Activated effector memory CD4-positive, alpha-beta T cell treated with anti-CD3 and anti-CD28 coated beads, Interleukin-2, amount 50 U/mL, for 16 hours (primary cell): ENCODE results near the gene PXDN.
A peak's percentile ranks its signal among the peaks of the same experiment; 100 is the strongest.

Experiments used
- DNase-seq: peaks from one replicate; pipeline ENCODE4 v3.0.0-alpha.2; 2020

Gene PXDN

GRCh38 chr2:1754046-1754445, 9.7 kb upstream of the PXDN start:
- no peak for DNase-seq

- DNase-seq, result no peak
Measured at GRCh38 chr2:1752751-1753150, 8.4 kb upstream of the PXDN start.

GRCh38 chr2:1751767-1752725, 7.7 kb upstream of the PXDN start:
- DNase-seq, result no peak

GRCh38 chr2:1750933-1751766, 6.8 kb upstream of the PXDN start:
- peak; percentile 72 for DNase-seq

GRCh38 chr2:1750270-1750932, 6.1 kb upstream of the PXDN start:
- DNase-seq, result no peak

- no peak for DNase-seq
Measured at GRCh38 chr2:1749489-1750119, 5.3 kb upstream of the PXDN start.

GRCh38 chr2:1748741-1749488, 4.6 kb upstream of the PXDN start:
- DNase-seq, result no peak

GRCh38 chr2:1748176-1748740, 3.9 kb upstream of the PXDN start:
- no peak for DNase-seq

GRCh38 chr2:1747065-1747941, 3.0 kb upstream of the PXDN start:
- DNase-seq, result no peak

- DNase-seq, result no peak
Measured at GRCh38 chr2:1746174-1747064, 2.1 kb upstream of the PXDN start.

- DNase-seq, result no peak
Measured at GRCh38 chr2:1745171-1746023, 1.1 kb upstream of the PXDN start.

- no peak for DNase-seq
Measured at GRCh38 chr2:1744151-1744445, 217 bp downstream of the PXDN start.

- no peak for DNase-seq
Measured at GRCh38 chr2:1743396-1744150, 742 bp downstream of the PXDN start.

GRCh38 chr2:1742681-1743395, 1.5 kb downstream of the PXDN start:
- DNase-seq, result no peak

GRCh38 chr2:1742301-1742680, 2.0 kb downstream of the PXDN start:
- DNase-seq, result no peak

GRCh38 chr2:1741851-1742250, 2.5 kb downstream of the PXDN start:
- no peak for DNase-seq
